ENCODE results near the gene ULK2. TPM values are rescaled to one million over a fixed set of nuclear protein-coding genes. Genes with fewer than 3 reads are reported as not detected.

ULK2 gene
- total RNA-seq, 1 experiment from 2014 or later: 12.7 TPM

DNA sequence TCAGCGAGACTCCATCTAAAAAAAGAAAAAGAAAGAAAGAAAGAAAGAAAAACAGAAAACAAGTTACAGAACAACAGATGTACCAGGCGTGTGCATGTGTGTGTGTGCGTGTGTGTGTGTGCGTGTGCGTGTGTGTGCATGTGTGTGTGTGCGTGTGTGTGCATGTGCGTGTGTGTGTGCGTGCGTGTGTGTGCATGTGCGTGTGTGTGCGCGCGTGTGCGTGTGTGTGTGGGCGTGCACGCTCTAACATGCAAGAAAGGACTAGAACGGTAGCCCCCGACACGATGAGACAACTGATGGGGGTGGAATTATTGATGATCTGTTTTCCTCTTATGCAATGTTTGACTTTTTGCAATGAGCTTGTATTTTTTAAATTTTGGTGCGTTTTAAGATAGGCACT is 121.2 kb downstream of the ULK2 start (continued):
- TF ChIP-seq POLR2AphosphoS5 (IDR thresholded peaks at IDR 0.05; ENCODE audit: low read depth, low read length): no peak
- no peak for TF ChIP-seq SP1 (IDR thresholded peaks at IDR 0.05; ENCODE audit: low read depth)

DNA sequence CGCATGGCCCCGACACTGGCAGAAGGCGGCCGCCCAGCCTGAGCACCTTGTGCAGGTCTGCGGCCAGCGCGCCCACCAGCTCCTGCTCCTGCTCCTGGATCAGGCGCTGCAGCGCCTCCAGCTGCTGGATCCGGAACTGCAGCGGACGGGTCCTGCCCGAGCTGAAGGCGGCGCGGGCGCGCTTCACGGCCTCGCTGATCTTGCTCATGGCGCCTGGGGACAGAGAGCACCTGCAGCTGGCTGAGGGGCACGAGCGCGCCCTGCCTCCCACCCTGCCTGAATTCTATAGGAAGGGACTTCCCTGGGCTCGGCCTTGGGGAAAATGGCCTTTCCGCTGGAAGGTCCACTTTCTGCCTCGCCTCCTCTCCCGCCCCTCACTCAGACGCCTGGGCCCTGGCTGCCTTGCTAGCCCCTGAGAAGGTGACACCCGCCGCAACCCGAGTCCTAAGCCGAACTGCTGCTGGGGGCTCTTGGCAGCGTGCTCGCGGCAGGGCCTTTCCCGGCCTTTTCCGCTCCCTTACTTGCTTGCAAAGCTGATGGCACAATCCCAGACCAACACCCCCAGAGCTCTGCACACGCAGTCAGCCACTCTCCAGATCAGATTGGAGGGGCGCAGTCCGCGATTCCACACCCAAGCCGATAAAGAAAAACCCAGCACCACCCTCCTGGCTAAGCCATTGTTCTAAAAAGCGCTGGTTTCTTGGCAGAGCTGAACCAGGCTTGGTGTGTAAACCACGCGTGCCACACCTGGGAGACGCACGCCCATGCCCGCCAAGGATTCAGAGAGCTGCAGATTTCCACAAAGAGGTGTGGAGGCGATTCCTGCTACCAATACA is 122.6 kb downstream of the ULK2 start:
- no peaks in the 10 kb centered on the region for H3K27me3 ChIP-seq (ENCODE audit: insufficient read depth, low read length)
- ChIA-PET RAD21 (ENCODE audit: low non-redundant PET in 1 of 2, low total read pairs in 2 of 2, uncharacterized antibody in 2 of 2, unreplicated experiment in 2 of 2) (interaction anchor here in 1 of 2 experiments (0.6 kb wide), 1 partner anchor 10 kb away, joined by 3 read pairs; no protein-coding TSS in a partner anchor), CTCF (interaction anchor here (0.7 to 1.5 kb wide), 13 partner anchors 8 to 101 kb away, joined by 3 to 14 read pairs (median 4); no protein-coding TSS in a partner anchor), POLR2A (interaction anchor here (0.6 to 0.7 kb wide), 2 partner anchors 9 to 22 kb away, joined by 3 read pairs; no protein-coding TSS in a partner anchor)
- intact Hi-C loops (cut with micrococcal nuclease): no loop called here
- peak overlapping the region; percentile 53 for H3K9ac ChIP-seq (ENCODE audit: low read length)
- no peak overlapping the region for H2AFZ ChIP-seq (ENCODE audit: low read depth, low read length, poor library complexity, severe bottlenecking)
- H3K79me2 ChIP-seq (ENCODE audit: insufficient read depth, low read length): no peaks in the 10 kb centered on the region
- peak overlapping the region; percentile 81 for H3K4me2 ChIP-seq (ENCODE audit: low read length)
- peaks cover 8 to 19% of the 10 kb centered on the region in 2 experiments; a peak in 3 of 4 replicates for H3K4me1 ChIP-seq (ENCODE audit: control insufficient read depth in 1 of 2, insufficient read depth in 2 of 2, low read length in 2 of 2)
- ATAC-seq (peak; percentile 95), DNase-seq (ENCODE audit: low read depth, low spot score) (peak; percentile 61)
- no TSS peak for BruUV-seq (replicated peaks)
- H3K4me3 ChIP-seq (replicated peaks in 1 of 2; ENCODE audit: low read depth in 1 of 2, low read length in 2 of 2): peak overlapping the region; percentile 24 to 54
- H3K9me3 ChIP-seq (ENCODE audit: control insufficient read depth in 1 of 2, insufficient read depth in 1 of 2, low read depth in 1 of 2, low read length in 2 of 2): no peaks in the 10 kb centered on the region
- H3K36me3 ChIP-seq (ENCODE audit: control insufficient read depth in 1 of 2, insufficient read depth in 2 of 2, low read length in 2 of 2): no peaks in the 10 kb centered on the region
- no peak overlapping the region for H3K27ac ChIP-seq (ENCODE audit: low read depth, low read length)
- H4K20me1 ChIP-seq (ENCODE audit: insufficient read depth): no peaks in the 10 kb centered on the region
- no peaks in the 10 kb centered on the region for H3K9me2 ChIP-seq (ENCODE audit: insufficient read depth)
- no peak for TF ChIP-seq ZNF274 (IDR thresholded peaks at IDR 0.05; ENCODE audit: low read depth, low read length)
- TF ChIP-seq EZH2 (IDR thresholded peaks at IDR 0.05): no peak
- peak; percentile 68 for TF ChIP-seq POLR2AphosphoS5 (IDR thresholded peaks at IDR 0.05; ENCODE audit: low read depth, low read length)
- no peak for TF ChIP-seq SP1 (IDR thresholded peaks at IDR 0.05; ENCODE audit: low read depth)
- TF ChIP-seq, protein P1, sequence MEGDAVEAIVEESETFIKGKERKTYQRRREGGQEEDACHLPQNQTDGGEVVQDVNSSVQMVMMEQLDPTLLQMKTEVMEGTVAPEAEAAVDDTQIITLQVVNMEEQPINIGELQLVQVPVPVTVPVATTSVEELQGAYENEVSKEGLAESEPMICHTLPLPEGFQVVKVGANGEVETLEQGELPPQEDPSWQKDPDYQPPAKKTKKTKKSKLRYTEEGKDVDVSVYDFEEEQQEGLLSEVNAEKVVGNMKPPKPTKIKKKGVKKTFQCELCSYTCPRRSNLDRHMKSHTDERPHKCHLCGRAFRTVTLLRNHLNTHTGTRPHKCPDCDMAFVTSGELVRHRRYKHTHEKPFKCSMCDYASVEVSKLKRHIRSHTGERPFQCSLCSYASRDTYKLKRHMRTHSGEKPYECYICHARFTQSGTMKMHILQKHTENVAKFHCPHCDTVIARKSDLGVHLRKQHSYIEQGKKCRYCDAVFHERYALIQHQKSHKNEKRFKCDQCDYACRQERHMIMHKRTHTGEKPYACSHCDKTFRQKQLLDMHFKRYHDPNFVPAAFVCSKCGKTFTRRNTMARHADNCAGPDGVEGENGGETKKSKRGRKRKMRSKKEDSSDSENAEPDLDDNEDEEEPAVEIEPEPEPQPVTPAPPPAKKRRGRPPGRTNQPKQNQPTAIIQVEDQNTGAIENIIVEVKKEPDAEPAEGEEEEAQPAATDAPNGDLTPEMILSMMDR (IDR thresholded peaks at IDR 0.05 in 2 of 3, conservative IDR thresholded peaks at IDR 0.05 in 1 of 3; ENCODE audit: borderline replicate concordance in 1 of 3, insufficient read depth in 1 of 3, low read depth in 2 of 3, low read length in 2 of 3): peak; percentile 58 to 85 (median 71)
- no peak for TF ChIP-seq SRF (IDR thresholded peaks at IDR 0.05; ENCODE audit: low read depth)
- no peak for TF ChIP-seq JUND (IDR thresholded peaks at IDR 0.05)
- TF ChIP-seq ZFX (IDR thresholded peaks at IDR 0.05): no peak
- TF ChIP-seq, protein P2, sequence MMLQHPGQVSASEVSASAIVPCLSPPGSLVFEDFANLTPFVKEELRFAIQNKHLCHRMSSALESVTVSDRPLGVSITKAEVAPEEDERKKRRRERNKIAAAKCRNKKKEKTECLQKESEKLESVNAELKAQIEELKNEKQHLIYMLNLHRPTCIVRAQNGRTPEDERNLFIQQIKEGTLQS (IDR thresholded peaks at IDR 0.05): no peak
- TF ChIP-seq, protein P3, sequence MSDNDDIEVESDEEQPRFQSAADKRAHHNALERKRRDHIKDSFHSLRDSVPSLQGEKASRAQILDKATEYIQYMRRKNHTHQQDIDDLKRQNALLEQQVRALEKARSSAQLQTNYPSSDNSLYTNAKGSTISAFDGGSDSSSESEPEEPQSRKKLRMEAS (IDR thresholded peaks at IDR 0.05): peak; percentile 80
- TF ChIP-seq TCF7L2 (IDR thresholded peaks at IDR 0.05; ENCODE audit: borderline replicate concordance, extremely low read depth, insufficient read depth, insufficient read length): no peak
- peak; percentile 47; the same call in 1 of the 2 replicates for TF ChIP-seq RAD21 (IDR thresholded peaks at IDR 0.05; ENCODE audit: low read depth)
- no peak for TF ChIP-seq CEBPB (IDR thresholded peaks at IDR 0.05; ENCODE audit: low read depth)
- no peak for TF ChIP-seq CBX3 (IDR thresholded peaks at IDR 0.05; ENCODE audit: low read depth)
- TF ChIP-seq, protein P4, sequence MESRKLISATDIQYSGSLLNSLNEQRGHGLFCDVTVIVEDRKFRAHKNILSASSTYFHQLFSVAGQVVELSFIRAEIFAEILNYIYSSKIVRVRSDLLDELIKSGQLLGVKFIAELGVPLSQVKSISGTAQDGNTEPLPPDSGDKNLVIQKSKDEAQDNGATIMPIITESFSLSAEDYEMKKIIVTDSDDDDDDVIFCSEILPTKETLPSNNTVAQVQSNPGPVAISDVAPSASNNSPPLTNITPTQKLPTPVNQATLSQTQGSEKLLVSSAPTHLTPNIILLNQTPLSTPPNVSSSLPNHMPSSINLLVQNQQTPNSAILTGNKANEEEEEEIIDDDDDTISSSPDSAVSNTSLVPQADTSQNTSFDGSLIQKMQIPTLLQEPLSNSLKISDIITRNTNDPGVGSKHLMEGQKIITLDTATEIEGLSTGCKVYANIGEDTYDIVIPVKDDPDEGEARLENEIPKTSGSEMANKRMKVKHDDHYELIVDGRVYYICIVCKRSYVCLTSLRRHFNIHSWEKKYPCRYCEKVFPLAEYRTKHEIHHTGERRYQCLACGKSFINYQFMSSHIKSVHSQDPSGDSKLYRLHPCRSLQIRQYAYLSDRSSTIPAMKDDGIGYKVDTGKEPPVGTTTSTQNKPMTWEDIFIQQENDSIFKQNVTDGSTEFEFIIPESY (IDR thresholded peaks at IDR 0.05; ENCODE audit: extremely low read depth, insufficient replicate concordance, low read length): no peak
